ENCODE measurements around the gene DNASE1L2.
A peak's percentile ranks its signal among the peaks of the same experiment; 100 is the strongest.
"Not testable (repeated sequence)": the region's sequence is repeated elsewhere in the genome, so short reads cannot be mapped to it uniquely, and the experiment has no call there.

DNASE1L2 gene

DNA sequence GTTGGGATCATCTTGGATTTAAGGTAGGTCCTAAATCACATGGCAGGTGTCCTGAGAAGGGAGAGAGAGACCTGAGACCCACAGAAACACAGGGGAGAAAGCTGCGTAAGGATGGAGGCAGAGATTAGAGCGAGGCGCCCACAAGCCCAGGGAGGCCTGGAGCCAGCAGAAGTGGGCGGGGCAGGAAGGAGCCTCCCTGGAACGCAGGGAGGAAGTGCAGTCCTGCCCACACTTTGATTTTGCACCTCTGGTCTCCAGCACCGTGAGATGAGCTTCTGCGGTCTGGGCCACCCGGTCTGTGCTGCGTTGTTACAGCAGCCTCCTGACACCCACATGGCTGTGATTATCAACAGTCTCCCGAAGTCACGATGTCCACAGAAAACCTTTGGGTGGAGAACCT lies 6.4 kb downstream of the DNASE1L2 start:
- DNase-seq = no peak

- no peak for DNase-seq
Measured at GRCh38 chr16:2243031-2243528, 6.8 kb downstream of the DNASE1L2 start.

- no peak for DNase-seq
Measured at GRCh38 chr16:2243781-2244180, 7.5 kb downstream of the DNASE1L2 start.

DNA sequence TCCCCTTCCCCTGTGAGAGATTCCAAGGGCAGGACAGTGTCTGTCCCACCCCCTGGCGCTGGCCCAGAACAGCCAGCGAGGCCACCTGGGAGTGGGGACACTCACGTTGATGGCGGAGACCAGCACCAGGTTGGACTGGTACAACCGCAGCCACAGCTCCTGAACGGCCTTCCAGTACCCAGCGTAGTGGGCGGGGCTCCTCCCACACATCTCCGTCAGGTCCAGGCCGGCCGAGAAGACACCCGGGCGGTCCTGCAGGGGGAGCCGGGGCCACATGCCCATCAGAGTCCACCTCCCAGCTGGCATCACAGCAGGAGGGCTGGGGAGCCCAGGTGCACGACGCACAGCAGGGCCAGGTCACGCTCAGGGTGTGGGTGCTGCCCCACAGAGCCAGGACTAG lies 8.1 kb downstream of the DNASE1L2 start:
- DNase-seq = no peak

DNA sequence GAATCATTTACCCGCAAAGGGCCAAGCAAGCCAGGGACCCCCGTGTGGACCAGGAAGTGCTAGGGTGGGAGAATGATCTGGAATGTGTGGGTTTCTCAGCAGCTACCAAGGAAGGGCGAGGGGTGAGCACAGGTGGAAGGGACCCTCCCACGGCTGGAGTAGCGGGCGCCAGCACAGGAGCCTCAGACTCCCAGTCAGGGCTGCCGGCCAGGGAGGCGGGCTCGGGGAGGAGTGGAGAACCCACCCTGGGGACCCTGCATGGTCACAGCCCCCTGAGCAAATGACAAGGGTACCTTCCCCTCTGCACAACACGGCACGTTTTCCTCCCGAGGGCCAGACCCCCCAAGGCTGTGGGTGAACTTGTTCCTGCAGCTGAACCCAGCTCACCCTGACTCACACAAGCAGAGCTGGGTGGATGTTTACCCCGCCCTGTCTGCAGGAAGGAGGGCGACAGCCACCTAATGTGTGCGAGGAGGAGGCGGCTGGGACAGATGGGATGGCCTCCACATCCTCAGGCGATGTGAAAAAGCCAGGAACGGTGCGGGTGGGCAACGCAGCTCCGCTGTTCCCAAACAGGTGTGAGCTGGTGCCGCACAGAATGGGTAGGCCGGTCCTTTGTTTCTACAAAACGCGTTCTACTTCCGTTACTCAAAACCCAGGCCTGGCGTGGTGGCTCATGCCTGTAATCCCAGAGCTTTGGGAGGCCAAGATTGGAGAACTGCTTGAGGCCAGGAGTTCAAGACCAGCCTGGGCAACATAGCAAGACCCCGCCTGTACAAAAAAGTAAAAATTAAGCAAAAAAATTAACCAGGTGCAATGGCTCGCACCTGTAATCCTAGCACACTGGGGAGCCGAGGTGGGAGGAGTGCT lies 8.9 kb downstream of the DNASE1L2 start:
- DNase-seq = no peak

GRCh38 chr16:2246301-2246885 lies 10.1 kb downstream of the DNASE1L2 start:
- no peak for DNase-seq

GRCh38 chr16:2250652-2251295 lies 14.5 kb downstream of the DNASE1L2 start:
- DNase-seq = peak; percentile 61

DNA sequence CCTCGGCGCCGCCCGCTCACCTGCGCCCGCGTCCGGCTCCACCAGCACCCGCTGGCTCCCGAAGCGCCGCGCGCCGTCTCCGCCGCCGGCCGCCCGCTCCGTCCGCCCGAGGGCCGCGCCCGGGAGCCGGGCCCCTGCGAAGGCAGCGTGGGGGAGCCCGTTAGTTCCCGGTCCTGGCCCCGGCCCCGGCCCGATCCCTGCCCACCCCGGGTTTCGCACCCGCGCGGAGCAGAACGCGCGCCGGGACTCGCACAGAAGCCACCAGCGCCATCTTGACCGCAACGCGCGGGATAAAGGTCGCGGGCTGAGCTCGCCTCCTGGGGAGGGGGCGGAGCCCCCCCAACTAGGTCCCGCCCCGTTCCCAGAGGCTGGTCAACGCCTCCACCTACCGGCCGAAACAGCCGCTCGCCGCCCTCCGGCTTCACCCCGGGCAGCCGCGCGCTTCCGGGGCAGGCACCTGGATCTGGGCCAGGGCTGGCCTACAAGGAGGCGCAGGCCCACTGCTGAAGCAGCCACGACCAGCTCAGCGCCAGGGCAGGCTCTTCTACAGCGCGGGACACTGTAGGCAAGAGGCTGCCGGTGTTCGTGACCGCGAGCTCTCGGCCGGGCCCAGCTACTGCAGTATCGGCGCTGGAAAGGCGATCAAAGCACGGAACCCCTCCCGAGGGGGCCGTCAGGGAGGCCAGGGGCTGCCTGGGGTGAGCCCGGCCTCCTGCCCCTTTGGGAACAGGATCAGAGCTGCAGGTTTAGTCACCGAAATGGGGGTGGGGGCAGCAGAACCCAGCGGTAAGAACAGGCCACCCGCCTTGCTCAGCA lies 15.3 kb downstream of the DNASE1L2 start, which contains the start of gene ECI1:
Gene ECI1 (minus strand): TSS at position 292 of the 816 bp plus-strand sequence. CDS start 21 bp downstream, at position 271.
- peak; percentile 92 for DNase-seq

- no peak for DNase-seq
Measured at GRCh38 chr16:2252806-2253148, 16.5 kb downstream of the DNASE1L2 start.

DNA sequence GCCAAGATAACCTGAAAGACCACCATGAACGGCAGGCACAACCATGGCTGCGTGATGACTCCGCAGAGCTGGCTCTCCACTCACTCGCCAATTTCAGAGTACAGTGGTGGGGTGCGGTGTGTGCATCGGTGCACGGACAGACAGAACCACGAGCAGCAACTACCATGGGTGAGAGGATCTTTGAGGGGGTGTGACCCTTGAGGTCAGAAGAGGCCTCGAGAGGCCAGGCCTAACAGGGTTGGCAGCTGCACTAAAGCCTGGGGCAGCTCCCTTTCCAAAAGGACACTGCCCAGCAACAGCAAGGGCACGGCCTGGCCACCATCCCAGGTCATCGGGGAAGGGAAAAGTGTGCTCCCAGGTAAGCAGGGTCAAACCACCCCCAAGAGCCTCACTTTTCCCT lies 17.0 kb downstream of the DNASE1L2 start:
- no peak for DNase-seq

GRCh38 chr16:2256531-2257140 lies 20.4 kb downstream of the DNASE1L2 start:
- no peak for DNase-seq

GRCh38 chr16:2257726-2258125 lies 21.5 kb downstream of the DNASE1L2 start:
- DNase-seq = no peak

- DNase-seq = not testable (repeated sequence)
Measured at GRCh38 chr16:2258530-2258929, 22.3 kb downstream of the DNASE1L2 start.

DNA sequence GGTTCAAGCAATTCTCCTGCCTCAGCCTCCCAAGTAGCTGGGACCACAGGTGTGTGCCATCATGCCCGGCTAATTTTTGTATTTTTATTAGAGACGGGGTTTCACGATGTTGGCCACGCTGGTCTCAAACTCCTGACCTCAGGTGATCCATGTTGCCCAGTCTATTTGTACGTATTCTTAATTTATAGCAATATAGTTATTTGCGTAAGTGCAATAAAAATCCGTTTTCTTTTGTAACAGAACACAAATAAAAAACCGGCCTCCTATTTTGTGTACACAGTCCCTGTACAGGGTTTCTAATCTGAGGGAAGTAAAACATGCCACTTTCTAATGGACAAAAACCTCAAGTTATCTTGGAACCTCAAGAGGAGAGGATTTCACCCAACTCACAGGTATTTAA lies 24.0 kb downstream of the DNASE1L2 start:
- DNase-seq = no peak

DNA sequence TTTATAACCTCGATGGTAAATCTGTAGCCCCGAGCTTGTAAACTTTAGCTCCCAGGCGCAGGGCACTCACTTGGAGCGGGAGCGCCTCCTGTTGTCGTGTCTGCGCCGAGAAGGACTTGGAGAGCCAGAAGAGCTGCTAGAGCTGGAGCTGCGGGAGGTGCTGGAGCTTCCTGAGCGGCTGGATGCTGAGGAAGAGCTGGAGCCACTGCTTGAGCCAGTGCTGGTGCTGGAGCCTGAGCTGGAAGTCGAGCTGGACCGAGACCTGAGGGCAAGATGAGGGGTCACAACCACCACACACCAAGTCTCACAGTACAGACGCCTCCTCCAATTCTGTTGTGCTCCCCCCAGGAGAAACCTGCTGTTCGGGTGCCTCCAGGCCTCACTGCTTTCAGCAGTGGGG lies 26.8 kb downstream of the DNASE1L2 start:
- not testable (repeated sequence) for DNase-seq

GRCh38 chr16:2266887-2267286 lies 30.6 kb downstream of the DNASE1L2 start:
- not testable (repeated sequence) for DNase-seq

- not testable (repeated sequence) for DNase-seq
Measured at GRCh38 chr16:2267505-2267912, 31.3 kb downstream of the DNASE1L2 start.

DNA sequence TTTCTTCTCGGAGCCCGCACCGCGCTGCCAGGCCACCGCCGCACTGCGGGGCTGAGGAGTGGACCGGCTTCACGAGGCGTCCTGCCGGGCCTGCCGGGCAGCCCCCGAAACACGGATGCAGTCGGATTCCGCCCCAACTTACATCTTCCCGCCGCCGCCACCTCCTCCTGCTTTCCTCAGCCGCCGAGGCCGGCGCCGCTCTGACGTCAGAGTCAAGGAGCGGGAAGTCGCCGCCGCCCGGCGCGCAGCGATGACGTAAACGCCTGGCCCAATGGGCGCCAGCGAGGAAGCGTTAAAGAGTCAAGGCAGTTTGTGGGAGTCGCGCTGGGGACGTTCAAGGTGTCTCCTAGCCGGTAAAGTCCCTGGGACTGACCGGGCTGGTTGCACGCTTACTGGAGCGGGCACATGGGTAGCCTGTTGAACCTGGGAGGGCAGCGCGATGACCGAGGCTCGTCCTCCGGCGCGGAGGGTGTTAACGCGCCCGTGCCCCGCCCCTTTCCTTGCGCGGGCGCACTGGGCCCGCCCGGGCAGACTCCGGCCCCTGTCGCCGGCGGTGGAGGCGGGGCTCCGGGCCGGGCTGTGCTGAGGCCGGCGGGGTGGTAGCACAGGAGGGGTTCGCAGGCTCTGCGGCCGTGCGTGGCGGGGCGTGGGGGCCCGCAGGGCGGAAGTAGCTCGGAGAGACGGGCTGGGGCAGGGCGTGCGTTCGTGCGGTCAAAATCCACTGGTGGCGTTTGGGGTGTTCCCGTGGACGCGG lies 31.8 kb downstream of the DNASE1L2 start, which contains the start of gene RNPS1:
Gene RNPS1 (minus strand): TSS at position 214 of the 754 bp plus-strand sequence. CDS start 3,483 bp downstream, outside the sequence.
- peak; percentile 98 for DNase-seq

DNA sequence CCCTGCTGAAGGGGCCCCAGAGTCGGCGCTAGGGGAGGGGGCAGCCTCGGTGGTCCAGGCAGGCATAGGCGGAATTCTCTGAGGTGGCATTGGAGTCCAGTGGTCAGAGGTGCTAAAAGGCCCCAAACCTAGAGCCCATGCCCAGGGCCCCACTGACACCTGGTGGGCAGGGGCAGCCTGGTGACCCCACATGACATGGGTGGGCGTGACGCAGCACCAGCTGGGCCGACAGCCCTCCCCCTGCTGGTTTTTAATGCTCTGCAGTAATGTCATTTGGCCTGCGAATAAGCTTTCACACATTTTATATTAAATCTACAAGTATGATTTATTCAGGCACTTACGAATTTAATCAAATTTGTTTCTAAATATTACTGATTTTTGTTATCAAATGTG lies 33.8 kb downstream of the DNASE1L2 start:
- no peak for DNase-seq

DNA sequence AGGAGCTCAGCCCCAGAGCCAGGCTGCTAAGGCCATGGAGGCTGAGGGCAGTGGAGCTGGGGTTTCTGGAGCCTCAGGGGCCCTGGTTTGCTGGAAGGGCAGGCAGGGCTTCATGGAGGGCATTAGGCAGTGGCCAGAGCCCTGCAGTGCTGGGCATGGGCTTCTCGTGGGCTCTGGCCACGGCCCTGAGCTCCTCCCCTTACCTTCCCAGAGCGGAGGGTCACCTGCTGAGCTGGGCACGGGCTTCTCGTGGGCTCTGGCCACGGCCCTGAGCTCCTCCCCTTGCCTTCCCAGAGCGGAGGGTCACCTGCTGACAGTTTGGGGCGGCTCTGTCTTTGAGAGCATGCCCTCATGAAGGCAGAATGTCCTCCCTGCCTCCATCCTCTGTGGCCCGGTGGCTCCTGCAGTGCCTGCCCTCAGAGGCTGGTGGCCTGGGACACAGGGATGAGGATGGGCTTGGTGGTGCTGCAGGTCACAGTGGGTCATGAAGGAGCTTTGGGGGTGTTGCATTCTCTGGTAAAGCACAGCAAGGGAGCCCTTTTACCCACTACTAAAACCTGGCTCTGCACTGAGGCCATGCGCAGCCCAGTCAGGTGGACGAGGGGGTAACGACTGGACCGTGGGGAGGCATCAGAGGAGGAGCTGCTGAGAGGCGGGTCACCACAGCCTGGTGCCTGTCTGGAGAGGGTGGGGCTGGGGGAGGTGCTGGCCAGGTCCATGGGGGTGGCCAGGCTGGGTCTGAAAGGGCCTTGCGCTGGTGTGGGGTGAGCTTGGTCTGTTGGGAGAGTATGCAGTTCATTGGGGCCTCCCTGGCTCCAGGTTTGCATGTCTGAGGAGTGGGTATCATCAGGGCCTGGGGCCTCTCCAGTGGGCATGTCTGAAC lies 34.6 kb downstream of the DNASE1L2 start:
- no peak for DNase-seq
